NCI-H2029 (cell line): Measurements from ENCODE around the gene MYBBP1A.
A peak's percentile ranks its signal among the peaks of the same experiment; 100 is the strongest.

Source experiments
- DNase-seq: peaks from one replicate; lab custom pipeline; 2025; lab: John Stamatoyannopoulos, UW

Gene MYBBP1A

GRCh38 chr17:4502466-4503154 lies 52.6 kb downstream of the MYBBP1A start:
- peak; percentile 31 for DNase-seq

- DNase-seq, result no peak
Measured at GRCh38 chr17:4501295-4501949, 53.8 kb downstream of the MYBBP1A start.

DNA sequence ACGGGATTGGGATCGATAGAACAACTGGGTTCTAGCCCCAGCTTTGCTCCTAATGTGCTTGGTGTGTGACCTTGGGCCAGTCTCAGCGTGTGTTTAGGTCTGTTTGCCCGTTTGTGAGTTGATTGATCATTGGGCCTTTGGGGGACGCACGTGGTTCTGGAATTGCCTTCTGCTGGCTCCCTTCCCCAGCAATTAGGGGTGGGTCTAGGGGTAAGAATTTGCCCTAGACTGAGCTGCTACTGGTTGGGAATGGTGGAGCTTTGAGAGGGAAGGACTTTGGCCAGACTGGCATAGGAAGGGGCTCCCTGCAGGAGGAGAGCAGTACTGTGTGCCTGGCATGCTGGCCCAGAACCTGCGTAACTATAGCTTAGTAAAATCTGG lies 55.0 kb downstream of the MYBBP1A start:
- no peak for DNase-seq

DNA sequence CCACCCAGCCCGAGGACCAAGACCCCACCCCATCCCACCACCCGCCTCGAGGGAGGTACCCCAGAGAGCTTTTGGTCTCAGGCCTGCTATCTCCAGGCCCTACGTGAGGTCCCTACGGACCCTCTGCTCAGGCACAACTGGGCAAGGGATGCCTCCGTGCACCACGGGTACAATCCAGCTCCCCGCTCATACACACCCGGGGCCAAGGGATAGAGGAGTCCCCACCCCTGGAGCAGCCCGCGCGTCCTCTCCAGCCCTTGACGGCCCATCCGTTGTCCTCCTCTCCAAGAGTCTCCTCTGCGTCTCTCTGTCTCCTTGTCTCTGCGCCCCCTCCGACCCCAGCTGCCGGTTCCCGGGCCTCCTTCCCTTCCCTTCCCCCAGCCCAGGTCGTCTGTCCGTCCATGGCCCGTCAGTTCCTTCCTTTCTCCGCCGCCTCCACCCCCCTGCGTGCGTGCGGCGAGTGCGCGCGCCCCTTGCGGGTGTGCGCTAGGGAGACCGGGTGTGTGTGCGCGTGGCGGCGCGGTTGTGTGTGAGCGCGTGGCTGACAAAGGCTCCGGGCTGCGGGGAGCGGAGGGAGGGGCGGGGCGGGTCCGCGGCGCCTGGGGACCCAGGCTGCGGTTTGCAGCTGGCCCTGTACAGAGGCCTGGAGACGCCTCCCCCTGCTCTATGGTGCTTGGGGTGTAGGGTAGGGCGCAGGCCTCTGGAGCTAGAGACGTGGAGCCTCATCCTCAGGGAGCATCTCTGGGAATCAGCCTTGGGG lies 55.6 kb downstream of the MYBBP1A start:
- no peak for DNase-seq

- DNase-seq, result peak; percentile 41
Measured at GRCh38 chr17:4498461-4499397, 56.5 kb downstream of the MYBBP1A start, which contains the start of gene SPNS2. SPNS2 (plus strand) TSS chr17:4498881; CDS start chr17:4499048, 167 bp downstream.

DNA sequence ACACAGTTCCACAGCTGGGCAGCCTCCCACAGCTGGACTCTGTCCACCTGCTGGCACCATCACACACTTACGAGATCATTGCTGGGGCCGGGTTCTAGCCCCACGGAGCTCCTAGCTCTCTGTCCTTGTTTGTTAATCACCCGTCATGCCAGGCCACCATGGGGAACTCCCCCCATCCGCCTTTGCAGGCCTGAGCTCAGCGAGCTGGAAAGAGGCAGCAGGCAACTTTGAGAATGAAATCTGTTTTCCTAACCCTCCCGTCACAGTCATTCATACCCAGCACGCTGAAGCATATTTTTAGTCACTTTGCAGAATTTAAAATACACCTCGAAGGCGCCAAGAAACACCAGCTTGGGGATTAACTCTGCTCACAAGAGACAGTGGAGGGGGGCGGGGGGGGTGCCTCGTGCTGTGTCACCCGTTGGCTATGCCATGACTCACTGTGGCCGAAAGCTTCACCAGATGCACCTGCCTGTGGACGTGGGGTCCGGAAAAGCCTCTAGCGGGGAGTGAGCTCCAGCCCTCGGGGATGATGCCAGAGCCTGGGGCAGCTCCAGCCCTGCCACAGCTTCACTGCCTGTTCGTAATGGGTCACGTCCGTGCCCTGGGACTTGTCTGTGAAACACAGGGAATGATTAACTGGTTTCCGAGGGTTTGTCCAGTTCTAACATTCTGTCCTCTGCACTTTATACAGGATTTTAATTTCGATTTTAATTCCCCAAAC lies 57.9 kb downstream of the MYBBP1A start:
- no peak for DNase-seq

DNA sequence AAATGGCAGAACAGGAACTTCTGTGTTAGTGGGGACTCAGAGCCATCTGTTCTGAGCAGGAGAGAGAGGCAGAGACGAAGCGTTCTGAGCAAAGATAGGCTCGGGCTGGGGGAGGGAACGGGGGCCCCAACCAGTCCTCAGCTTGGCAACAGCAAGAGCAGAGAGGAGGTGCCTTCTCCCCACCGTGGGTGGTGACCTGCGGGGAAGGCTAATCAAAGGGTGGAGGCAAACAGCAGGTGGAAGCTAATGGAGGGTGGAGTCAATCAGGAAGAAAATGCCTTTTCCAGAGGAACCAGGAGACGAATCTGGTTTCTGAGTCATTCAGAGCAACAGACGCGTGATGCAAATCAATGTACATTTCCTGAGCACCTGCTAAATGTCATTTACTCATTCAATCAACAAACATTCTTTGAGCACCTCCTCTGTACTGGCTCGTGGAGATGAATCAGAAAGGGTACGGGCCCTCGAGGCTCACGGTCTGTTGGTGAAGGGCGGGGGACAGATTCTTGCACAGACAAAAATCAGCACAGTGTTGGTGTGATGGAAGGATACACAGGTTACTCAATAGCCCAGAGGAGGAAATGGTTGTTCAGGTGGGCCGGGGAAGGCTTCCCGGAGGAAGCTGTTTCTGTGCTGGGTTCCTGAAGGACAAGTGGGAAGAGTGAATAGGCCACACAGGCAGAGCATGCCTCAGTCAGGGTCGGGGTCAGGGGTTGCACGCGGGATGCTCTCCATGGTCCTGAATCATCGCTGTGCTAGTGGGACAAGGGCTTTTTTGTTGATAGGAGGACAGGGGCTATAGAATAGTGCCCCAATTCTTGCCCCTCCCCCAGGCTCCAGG lies 62.2 kb downstream of the MYBBP1A start:
- no peak for DNase-seq

DNA sequence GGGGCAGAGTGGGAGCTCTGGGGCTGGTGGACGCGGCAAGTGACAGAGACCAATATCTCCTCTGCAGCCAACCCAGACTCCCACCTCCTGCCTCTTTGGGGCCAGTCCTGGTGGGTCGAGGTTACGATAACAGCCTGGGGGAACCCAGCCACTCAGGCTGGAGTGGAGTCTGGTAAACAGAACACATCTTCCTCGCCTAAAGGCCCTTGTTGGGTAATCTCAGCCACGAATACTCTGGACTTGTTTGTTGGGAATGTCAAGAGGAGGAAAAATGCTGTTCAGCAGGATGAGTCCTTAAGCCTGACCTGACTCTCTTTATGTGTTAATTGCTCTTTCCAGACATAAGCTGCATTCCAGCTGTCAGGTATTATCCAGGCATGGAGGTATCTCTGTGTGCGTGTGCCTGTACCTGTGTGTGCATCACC lies 64.5 kb downstream of the MYBBP1A start:
- no peak for DNase-seq

DNA sequence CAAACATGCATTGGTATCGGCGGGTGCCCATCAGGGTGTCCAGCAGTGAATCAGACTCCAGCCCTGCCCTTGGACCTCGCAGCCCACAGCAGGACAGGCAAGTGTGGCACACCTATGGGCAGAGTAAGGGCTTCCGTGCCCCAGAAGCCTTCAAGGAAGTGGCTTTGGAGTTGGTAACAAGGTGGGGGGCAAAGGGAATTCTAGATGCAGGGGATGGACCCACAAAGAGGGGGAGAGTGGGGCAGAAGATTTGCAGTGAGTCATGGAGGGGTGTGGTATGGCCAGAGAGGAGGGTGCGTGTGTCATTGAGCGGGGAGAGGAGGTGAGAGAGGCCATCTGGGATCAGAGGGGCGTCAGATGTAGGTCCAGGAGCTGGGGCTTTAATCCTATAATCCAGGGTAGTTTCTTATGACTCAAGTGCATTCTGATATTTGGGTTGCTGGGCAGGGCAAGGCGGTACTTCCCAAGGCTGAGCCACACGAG lies 65.0 kb downstream of the MYBBP1A start:
- no peak for DNase-seq

GRCh38 chr17:4488989-4489595 lies 66.1 kb downstream of the MYBBP1A start:
- DNase-seq, result no peak
